ENCODE data around the gene SLC25A24.
"Not testable (repeated sequence)": the region's sequence is repeated elsewhere in the genome, so short reads cannot be mapped to it uniquely, and the experiment has no call there.

SLC25A24 gene

GRCh38 chr1:108194051-108194450 is 6.1 kb downstream of the SLC25A24 start:
- no peak for DNase-seq (ENCODE audit: low read depth)

- no peak for DNase-seq (ENCODE audit: low read depth)
These were observed 6.8 kb downstream of the SLC25A24 start for GRCh38 chr1:108193333-108193732.

- DNase-seq (ENCODE audit: low read depth) = no peak
These were observed 7.6 kb downstream of the SLC25A24 start for GRCh38 chr1:108192581-108192980.

GRCh38 chr1:108190686-108191416 is 9.3 kb downstream of the SLC25A24 start:
- no peak for DNase-seq (ENCODE audit: low read depth)

GRCh38 chr1:108190001-108190634 is 10.0 kb downstream of the SLC25A24 start:
- no peak for DNase-seq (ENCODE audit: low read depth)

GRCh38 chr1:108188801-108189200 is 11.3 kb downstream of the SLC25A24 start:
- DNase-seq (ENCODE audit: low read depth) = no peak

- DNase-seq (ENCODE audit: low read depth) = no peak
These were observed 17.0 kb downstream of the SLC25A24 start for GRCh38 chr1:108182959-108183700.

- no peak for DNase-seq (ENCODE audit: low read depth)
These were observed 21.1 kb downstream of the SLC25A24 start for GRCh38 chr1:108179018-108179417.

- DNase-seq (ENCODE audit: low read depth) = not testable (repeated sequence)
These were observed 37.7 kb downstream of the SLC25A24 start for GRCh38 chr1:108162409-108162808.

GRCh38 chr1:108159951-108160350 is 40.2 kb downstream of the SLC25A24 start:
- DNase-seq (ENCODE audit: low read depth) = not testable (repeated sequence)

GRCh38 chr1:108158893-108159453 is 41.2 kb downstream of the SLC25A24 start:
- no peak for DNase-seq (ENCODE audit: low read depth)

- DNase-seq (ENCODE audit: low read depth) = no peak
These were observed 45.8 kb downstream of the SLC25A24 start for GRCh38 chr1:108154314-108154713.

GRCh38 chr1:108152782-108153222 is 47.3 kb downstream of the SLC25A24 start:
- no peak for DNase-seq (ENCODE audit: low read depth)

- DNase-seq (ENCODE audit: low read depth) = no peak
These were observed 48.6 kb downstream of the SLC25A24 start for GRCh38 chr1:108151548-108151947.

GRCh38 chr1:108149796-108150467 is 50.2 kb downstream of the SLC25A24 start:
- DNase-seq (ENCODE audit: low read depth) = no peak

- not testable (repeated sequence) for DNase-seq (ENCODE audit: low read depth)
These were observed 55.6 kb downstream of the SLC25A24 start for GRCh38 chr1:108144569-108144968.

- DNase-seq (ENCODE audit: low read depth) = no peak
These were observed 57.3 kb downstream of the SLC25A24 start for GRCh38 chr1:108142773-108143394.

GRCh38 chr1:108142258-108142657 is 57.9 kb downstream of the SLC25A24 start:
- no peak for DNase-seq (ENCODE audit: low read depth)

GRCh38 chr1:108141621-108142020 is 58.5 kb downstream of the SLC25A24 start:
- no peak for DNase-seq (ENCODE audit: low read depth)

- no peak for DNase-seq (ENCODE audit: low read depth)
These were observed 59.2 kb downstream of the SLC25A24 start for GRCh38 chr1:108140936-108141335.

- no peak for DNase-seq (ENCODE audit: low read depth)
These were observed 60.0 kb downstream of the SLC25A24 start for GRCh38 chr1:108140177-108140576.
